ENCODE measurements around the gene CDHR1. TPM values are rescaled to one million over a fixed set of nuclear protein-coding genes. Genes with fewer than 3 reads are reported as not detected.
A peak's percentile ranks its signal among the peaks of the same experiment; 100 is the strongest.

CDHR1 gene
- total and polyA plus RNA-seq, 2 of the 8 experiments (the other 6 are each of a cell fraction or from before 2014, with no cell fraction given), result 3.9 to 10.5 TPM

- TF ChIP-seq ATF3 (IDR thresholded peaks at IDR 0.05; ENCODE audit: insufficient read depth, low read depth, low read length) (no peak), CEBPB (IDR thresholded peaks at IDR 0.05; ENCODE audit: low read depth, low read length) (no peak), POLR2A (IDR thresholded peaks at IDR 0.05; ENCODE audit: control extremely low read depth in 1 of 2, low read depth in 2 of 2, low read length in 2 of 2) (no peak), NANOG (IDR thresholded peaks at IDR 0.05; ENCODE audit: insufficient read depth, low read depth, low read length, poor library complexity, severe bottlenecking) (no peak), SIX5 (IDR thresholded peaks at IDR 0.05; ENCODE audit: low read depth, low read length) (no peak), HDAC6 (IDR thresholded peaks at IDR 0.05; ENCODE audit: low read depth, low read length) (no peak), GTF2F1 (IDR thresholded peaks at IDR 0.05; ENCODE audit: borderline replicate concordance, low read depth, low read length) (no peak), KDM1A (IDR thresholded peaks at IDR 0.05; ENCODE audit: borderline replicate concordance, low read length) (0 out of 2 replicates have a peak, but pooled peaks have one; percentile 18), RNF2 (IDR thresholded peaks at IDR 0.05; ENCODE audit: borderline replicate concordance, low read depth, low read length, missing control alignments, poor library complexity, severe bottlenecking) (no peak), TEAD4 (IDR thresholded peaks at IDR 0.05; ENCODE audit: low read depth, low read length) (no peak), CBX8 (IDR thresholded peaks at IDR 0.05; ENCODE audit: borderline replicate concordance, low read depth, low read length) (no peak), TCF12 (IDR thresholded peaks at IDR 0.05; ENCODE audit: low read depth, low read length) (peak; percentile 45; the same call in 1 of the 2 replicates), GABPA (IDR thresholded peaks at IDR 0.05; ENCODE audit: borderline replicate concordance, insufficient read depth, low read length) (no peak), TBP (IDR thresholded peaks at IDR 0.05; ENCODE audit: low read depth, low read length) (no peak; the same call in 1 of the 2 replicates), TAF7 (optimal IDR thresholded peaks at IDR 0.05; ENCODE audit: borderline replicate concordance, low read depth, low read length) (no peak), RBBP5 (IDR thresholded peaks at IDR 0.05; ENCODE audit: borderline replicate concordance, low read depth, low read length) (0 out of 2 replicates have a peak, but pooled peaks have one; percentile 28), PHF8 (conservative IDR thresholded peaks at IDR 0.05; ENCODE audit: low read depth, low read length) (no peak)
Measured at GRCh38 chr10:84237199-84238051, 43.1 kb downstream of the CDHR1 start (continued).

All from H1 (cell line).